Right lung (tissue), 5 donors: ENCODE data around the gene NKAIN2. TPM values are rescaled to one million over a fixed set of nuclear protein-coding genes. Genes with fewer than 3 reads are reported as not detected.

Experiments used
- DNase-seq, 2 donors: peaks; one replicate each; pipeline ENCODE4 v3.0.0-alpha.2; 2013
- polyA plus RNA-seq, 5 donors: library from polyadenylated mRNA; unstranded; fragments of 120-200 nt; gene quantifications; one replicate each; pipeline versions ENCODE4 v1.2.1 to v1.2.3, GENCODE V29; 2013; ENCODE audit warnings: inconsistent platforms in 1 of 5, low replicate concordance in 1 of 5; ENCODE audit not compliant: insufficient read length in 5 of 5, insufficient read depth in 1 of 5

Gene NKAIN2
- polyA plus RNA-seq, 5 donors = 8.1 to 27.3 (median 18.8) TPM

DNA sequence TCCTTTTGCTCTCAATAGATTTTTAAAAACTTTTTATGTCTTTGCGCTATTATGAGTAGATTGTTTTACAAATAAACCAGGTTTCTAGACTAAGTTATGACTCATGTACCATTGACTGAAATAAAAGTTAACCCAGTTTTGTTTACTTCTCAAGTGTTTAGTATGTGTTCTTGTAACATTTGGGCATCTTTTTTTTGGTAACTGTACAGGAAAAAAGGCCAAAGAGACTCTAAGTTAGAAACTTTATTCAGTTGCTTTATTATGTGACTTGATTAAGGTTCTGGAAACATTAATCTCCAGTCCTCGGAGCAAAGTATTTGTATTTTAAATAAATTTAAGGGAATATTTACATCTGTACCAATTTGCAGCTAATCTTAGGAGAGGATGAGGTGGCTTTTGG lies 2.9 kb downstream of the NKAIN2 start:
- no peak for DNase-seq

DNA sequence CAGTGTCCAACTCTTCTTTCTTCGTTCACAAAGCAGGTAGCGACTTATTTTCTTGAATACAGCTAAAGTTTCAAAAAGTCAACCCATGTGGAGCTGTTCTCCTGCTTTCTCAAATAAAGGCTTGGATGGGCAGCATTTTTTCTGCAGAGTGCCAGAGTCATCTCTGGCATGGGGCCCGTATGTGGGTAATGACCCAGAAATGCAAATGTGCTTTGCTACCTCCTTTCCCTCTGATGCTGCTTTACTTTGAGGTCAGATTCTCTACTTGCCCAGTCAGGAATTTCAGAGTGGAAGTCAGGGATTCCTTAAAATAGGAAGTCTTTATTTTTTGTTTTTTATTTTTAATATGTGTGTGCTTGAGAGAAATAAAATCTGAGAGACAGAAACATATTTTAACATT lies 4.9 kb downstream of the NKAIN2 start:
- no peak for DNase-seq

DNA sequence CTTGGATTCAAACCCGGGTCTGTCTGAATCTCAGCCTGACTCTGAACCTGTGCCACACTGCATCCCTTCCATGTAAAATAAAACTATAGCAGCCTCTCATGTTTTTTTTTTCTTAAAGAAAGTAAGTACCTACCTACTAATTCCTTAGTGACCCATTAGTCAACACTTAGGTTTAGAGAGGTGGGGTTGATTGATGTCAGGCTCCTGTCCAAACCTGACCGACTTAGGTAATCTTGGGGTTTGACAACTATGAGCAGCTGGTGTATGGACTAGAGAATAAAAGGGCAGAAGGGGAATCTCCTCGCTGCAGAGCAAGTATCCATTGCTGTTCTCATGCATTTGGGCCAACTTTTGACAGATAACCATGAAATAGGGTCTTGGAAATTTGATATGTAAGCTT lies 6.5 kb downstream of the NKAIN2 start:
- DNase-seq = no peak

DNA sequence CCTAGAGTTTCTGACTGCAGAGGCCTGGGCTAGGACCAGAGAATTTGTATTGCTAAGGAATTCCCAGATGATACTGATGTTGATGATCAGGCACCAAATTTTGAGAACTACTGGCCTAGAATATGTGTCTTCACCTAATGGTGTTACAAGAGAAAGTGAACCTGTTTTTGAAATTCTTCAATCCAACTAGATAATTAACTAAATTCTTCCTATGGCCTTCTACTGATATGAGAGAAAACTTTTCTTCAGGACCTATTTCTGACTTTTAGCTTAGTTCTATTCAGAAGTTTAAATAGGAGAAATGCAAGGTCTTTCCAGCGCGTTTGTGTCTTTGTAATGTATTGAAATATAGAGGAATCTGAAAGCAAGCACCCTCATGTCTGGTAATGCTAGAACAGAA lies 7.3 kb downstream of the NKAIN2 start:
- no peak for DNase-seq

DNA sequence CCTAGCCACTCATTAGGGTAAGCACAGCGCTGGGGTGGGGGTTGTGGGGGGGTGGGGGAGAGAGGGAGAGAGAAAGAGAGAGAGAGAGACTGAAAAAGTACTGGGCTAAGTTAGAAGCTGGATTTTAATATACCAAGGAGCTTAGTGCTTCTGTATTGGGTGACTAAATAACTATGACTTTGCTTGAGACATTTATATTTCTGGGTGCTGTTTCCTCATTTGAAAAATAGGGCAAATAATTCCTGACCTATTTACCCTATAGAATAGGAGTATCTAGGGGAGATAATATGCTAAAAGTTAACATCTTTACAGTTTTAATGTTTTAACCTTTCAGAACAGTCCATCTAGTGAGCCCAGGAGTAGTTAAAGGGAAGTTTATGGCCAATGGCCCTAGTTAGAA lies 7.7 kb downstream of the NKAIN2 start:
- DNase-seq = no peak

DNA sequence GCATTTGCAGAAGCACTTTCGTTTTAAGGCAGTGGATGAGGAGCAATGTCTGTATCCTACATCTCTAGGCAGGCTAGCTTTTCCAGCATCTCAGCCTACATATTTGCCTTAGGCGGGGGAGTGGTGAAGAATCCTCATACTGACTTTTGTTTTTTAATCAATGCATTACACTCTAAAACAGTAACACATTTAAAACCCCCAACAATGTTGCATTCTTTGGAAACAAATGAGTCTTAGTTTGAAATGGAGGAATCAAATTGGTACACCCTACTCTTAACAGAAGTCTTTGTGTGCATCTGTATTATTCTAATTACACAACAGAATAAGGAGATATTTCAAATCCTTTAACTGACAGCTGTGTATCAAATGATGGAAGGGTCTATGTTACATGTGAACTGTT lies 9.0 kb downstream of the NKAIN2 start:
- DNase-seq = no peak

DNA sequence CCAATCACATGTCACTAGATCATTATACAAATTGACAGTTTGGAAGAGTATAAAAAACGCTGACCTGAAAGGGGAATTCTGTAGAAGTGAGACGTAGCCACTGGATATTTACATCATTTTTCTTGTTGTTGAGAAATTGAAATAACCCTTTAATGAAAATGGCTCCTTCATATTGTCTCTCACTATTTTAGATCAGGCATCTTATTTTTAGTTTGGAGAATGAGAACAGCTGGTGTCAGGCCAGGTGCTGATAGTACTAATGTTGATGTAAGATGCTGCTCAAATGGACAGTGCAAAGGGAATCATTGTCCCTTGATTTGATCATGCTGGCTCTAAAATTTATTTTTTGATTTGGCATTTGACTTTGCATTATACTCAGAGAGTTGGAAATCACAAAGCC lies 17.4 kb downstream of the NKAIN2 start:
- DNase-seq = no peak

DNA sequence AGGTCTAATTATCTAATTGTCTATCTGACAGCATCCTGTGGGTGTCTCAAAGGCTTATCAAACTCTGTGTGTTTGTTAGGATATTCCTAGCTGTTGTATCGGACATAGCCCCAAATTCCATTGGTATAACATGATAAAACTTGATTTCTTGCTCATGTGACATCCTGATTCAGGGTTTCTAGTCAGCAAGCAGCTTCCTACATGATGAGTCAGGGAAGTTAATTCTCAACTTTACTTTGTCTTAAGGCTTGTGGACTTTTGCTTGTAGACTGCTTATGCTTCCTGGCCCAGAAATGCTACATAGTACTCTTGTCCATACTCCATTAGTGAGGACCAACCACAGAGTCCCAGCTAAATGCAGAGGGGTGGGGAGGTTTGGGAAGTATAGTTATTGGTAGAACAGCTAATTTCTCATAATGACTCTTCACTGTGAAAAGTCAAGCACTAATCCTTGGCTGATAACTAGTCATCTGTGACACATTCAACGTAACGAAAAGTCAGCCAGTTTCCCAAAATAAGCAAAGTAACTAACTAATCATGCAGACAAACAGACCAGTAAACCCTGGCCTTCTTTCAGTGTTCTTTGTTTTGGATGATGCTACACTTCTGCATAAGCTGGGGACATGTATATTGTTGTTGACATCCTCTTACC lies 25.8 kb downstream of the NKAIN2 start:
- no peak for DNase-seq

DNA sequence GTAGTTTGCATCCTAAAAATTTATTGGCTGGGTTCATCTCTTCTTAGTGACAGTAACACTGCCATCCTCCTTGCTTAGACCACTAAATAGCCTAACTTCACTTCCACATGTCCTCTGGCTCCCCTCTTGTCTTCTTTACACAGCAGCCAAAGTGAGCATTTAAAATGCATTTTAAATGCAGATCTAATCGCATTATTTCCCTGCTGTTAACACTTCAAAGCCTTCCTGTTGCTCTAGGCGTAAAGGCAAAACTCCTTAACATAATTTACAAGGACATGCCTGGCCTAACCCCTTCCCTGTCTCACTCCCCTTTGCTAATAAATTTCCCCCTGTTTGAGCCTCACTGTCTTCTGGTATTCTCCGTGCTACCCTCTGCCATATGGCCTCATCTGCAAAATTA lies 26.5 kb downstream of the NKAIN2 start:
- DNase-seq = no peak

DNA sequence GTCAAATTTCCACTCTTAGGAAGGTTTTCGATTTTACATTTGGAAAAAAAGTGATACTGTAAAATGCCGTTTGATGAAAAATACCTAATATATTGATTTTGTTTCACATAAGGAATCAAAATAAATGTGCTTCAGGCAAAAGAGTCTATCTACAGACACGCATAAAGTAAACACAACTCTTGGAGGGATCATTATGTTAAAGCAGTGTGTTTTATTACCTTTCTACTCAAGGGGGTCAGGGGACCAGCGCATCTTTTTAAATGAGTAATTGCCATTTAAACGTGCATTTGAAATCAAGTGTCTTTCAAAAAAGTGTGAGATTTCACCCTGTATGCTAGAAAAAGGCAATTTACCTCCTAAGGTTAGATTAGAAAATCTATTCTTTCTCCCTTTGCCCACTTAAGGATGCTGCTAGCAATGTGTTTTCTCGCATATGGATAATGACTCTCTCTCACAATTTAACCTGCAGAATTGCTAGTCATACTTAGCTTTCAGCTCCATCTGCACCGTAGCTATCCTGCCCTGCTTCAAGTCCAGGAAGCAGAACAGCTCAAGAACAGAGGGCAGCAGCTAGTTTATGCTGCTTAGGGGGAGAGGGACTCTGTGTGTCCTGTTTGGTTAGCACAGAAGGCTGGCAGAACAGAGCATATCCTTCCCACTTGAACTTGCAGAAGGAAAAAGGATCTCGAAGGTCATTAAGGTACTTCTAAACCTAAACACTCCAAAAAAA lies 35.0 kb downstream of the NKAIN2 start:
- DNase-seq = no peak

DNA sequence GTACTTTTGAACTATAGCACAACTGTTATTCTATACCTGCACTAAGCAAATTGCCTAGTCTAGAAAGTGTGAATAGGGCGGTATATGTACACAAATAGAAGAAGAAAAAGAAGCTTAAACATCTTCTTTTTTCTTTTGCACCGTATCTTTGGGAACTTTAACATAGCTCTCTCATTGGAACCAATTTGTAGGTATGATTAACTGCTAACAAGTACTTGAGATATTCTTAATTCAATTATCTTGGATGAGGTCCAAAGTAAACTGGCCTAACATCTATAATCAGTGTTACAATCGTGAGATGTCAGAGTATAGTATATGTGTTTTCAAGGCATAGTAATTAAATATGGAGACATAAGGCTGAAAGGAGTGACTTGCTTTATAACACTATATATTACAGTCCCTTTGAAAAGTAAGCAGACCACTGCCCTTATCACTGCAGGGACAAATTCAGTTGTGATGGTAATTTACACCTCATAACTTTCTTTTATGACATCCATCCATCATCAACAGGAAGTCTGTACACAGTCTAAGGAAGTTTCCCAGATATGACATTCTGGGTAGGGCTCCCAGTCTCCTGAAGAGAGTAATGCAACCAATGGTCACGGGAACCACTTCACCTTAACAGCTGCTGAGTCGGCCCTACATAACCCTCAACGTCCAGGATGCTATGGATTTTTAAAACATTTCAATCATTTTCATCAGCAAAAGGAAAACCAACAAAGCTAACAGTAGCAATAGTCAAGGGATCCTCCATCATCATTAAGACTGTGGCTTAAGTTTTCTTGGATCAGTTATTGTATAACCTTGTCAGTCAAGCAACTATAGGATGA lies 37.6 kb downstream of the NKAIN2 start:
- DNase-seq = no peak

DNA sequence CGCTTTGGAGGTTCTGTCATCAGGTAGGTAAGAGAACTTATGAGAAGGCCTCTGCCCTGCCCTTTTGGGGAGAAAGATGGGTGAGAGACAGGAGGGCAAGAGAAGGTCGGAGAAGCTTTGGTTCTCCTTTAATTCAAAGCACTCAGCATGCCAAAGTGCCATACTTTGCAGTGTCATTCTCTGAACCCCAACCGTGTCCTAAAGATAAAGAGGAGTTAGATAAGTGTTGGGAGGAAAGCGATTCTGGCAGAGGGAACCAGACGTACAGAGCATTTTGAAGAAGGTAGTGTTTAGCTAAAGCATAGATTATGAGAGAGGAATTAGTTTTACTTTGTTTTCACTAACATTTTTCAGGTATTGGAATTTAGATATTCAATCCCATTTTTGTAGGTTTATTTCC lies 40.3 kb downstream of the NKAIN2 start:
- DNase-seq = no peak

DNA sequence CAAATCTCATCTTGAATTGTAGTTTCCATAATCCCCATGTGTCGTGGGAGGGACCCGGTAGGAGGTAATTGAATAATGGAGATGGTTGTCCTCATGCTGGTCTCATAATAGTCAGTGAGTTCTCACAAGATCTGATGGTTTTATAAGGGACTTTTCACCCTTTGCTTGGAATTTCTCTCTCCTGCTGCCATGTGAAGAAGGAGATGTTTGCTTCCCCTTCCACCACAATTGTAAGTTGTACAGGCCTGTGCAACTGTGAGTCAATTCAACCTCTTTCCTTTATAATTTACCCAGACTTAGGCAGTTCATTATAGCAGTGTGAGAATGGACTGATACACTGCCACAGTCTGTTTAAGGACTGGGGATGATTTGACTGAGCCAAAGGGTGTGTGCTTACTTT lies 44.7 kb downstream of the NKAIN2 start:
- no peak for DNase-seq

DNA sequence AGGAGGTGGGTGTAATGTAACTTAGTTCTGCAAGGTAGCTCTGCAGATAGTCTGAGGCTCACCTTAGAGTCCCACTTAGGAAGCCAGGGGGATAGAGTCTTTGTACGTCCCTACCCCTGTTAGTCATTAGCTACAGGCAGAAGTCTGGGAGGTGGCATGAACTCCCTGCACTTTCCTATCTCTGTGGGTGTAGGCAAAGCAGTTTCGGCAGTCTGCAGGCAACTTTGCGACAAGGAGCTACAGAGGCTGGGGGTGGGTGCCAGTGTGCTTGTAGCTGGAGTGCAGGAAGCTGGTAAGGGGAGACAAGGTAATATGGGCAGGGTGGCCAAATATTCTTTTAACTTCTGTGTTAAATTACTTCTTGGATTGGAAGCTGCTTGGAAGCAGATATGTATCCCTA lies 45.7 kb downstream of the NKAIN2 start:
- DNase-seq = no peak

DNA sequence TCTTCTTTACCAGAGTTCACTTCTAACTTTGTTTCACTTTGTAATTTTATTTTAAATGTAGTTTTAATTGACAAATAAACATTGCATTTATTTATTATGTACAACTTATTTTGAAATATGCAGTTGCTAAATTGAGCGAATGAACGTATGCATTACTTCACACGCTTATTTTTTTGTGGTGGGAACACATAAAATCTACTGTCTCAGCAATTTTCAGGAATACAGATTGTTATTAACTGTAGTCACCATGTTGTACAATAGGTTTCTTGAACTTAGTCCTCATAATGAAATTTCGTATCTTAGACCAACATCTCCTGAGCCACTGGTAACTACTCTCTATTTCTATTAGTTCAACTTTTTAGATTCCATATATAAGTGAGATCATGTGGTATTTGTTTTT lies 46.9 kb downstream of the NKAIN2 start:
- DNase-seq = no peak

DNA sequence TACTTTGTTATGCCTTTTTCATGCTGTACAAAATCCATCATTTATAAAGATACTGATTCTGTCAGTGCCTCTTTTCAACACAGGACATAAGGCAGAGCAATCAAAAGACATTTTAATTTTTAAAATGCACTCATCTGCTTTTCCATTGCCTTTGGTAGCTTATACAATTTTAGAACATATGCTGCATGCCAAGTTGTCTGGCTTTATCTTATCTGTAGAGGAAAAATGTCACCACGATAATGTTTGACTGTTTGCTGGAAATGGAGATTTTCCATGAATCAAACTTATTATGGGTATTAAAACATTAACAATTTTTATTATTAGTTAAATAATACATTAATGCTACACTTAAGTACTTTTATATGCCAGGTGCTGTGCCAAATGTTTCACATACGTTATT lies 50.5 kb downstream of the NKAIN2 start:
- DNase-seq = no peak

DNA sequence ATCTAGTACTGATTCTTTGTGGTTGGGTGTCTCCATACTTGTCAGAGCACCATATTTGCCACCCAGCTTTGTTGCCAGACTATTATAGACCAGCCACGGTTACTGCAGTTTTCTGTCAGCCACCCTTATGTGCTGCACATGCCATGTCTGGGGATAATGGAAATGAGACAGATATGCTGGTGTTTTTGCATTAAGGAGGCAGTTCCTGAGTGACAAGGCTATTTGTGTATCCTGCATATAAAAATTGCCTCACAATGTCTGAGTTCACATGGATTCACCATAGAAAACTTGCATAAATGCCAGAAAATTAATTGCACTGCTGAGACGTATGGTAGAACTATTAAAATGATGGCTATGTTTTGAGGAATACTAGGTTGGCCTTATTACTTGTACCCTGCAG lies 51.8 kb downstream of the NKAIN2 start:
- no peak for DNase-seq

DNA sequence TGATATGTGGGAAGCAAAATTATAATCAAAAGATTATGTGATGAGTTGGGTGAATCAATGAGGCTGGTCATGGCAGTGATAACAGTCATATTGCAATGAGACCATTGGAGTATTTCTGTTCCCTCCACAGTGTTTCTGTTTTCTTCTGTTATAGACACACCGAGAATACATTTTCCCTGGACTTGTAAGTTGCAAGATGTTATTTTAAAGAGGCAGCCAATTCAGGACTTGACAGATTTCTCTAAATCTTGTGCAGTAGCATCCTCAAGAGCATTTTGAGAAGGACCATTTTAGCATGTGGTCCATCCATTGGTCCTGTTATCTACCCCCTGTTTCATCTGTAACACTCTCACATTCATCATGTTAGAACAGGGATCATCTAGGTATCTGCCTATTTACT lies 55.6 kb downstream of the NKAIN2 start:
- no peak for DNase-seq

DNA sequence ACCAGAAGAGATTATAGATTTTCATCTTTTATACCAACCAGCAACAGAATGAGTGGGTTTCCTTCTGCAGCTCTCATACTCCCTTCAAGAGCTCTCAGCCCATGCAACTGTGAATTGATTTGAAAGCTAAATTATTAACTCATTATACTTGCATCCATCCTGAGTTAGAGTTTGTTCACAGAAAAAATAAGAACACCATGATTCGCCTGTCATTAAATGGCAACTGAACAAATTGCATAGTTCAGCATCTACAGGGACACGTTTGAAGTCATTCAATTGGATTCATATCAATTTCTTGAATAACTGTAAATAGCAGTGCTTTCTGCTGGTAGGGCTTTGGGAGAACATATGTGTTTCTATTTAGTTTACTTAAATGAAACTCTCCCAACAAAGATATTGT lies 65.7 kb downstream of the NKAIN2 start:
- no peak for DNase-seq

DNA sequence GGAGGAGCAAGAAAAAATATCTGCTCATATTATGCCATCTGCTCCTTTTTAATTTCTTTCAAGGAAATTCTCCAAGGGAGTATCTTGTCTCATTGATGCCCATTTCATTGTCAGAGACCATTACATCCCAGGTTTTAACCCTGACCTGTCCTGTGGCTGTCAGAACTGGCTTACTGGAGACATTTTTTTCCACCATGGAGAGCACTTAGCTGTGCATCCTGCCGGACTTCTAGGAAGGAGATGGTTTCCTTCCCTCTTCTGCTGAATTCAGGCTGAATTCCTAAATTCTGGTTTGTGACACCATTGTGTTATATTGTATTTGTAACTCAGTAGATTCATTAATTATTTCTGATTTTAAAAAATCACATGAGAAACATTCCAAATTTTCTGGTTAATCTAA lies 70.3 kb downstream of the NKAIN2 start:
- DNase-seq = no peak

DNA sequence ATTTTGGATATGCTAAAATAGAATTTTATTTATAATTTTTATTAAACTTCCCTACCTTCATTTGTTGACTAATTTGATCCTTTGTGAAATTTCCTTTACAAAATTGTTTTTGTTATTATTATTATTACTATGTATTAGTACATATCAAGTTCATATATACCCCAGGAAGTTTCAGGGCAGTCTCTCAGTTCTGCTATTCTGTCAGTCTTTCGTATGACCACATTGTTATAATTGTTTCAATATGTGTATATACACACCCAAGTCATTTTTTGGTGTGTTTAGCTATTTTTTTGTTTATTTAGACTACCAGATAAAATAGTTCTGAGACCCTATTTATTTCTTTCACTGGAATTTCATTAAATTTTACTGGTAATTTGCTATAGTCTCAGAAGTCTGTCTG lies 72.1 kb downstream of the NKAIN2 start:
- DNase-seq = no peak

DNA sequence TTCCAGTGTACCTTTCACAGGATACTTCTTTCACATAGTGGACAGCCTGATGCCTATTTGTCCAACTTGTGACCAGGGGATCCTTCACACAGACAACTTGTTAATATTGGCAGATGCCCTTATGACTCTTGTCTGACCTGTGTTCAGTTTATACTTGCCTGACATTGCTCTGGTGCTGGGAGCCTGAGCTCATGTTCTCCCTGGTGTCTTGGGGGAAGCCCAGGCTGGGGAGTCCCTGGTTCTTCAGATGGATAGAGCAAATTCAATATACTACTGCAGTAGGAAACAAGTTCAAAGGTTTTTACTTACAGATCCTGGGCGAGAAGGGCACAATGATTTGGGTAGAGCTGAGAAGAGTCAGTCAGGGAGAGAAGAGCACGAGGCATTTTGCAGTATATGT lies 76.1 kb downstream of the NKAIN2 start:
- no peak for DNase-seq
